ELR (cell line): Measurements from ENCODE around the gene UGT1A9.

Source experiments
- DNase-seq: peaks from one replicate; pipeline ENCODE4 v3.0.0-alpha.2; 2015; ENCODE audit warnings: low read depth

The UGT1A9 gene

GRCh38 chr2:233817361-233817911, 145.7 kb downstream of the UGT1A9 start:
- no peak for DNase-seq

- no peak for DNase-seq
Observed at GRCh38 chr2:233817995-233818638, 146.4 kb downstream of the UGT1A9 start.

GRCh38 chr2:233818639-233819621, 147.2 kb downstream of the UGT1A9 start:
- no peak for DNase-seq

GRCh38 chr2:233819884-233820773, 148.4 kb downstream of the UGT1A9 start:
- DNase-seq: no peak

- DNase-seq: no peak
Observed at GRCh38 chr2:233820774-233821105, 149.0 kb downstream of the UGT1A9 start.

GRCh38 chr2:233821196-233821595, 149.5 kb downstream of the UGT1A9 start:
- no peak for DNase-seq

GRCh38 chr2:233821709-233822100, 150.0 kb downstream of the UGT1A9 start:
- no peak for DNase-seq

- DNase-seq: no peak
Observed at GRCh38 chr2:233822101-233822771, 150.5 kb downstream of the UGT1A9 start.
